A549 (cell line): ENCODE results near the gene COL13A1. TPM values are rescaled to one million over a fixed set of nuclear protein-coding genes. Genes with fewer than 3 reads are reported as not detected.

Source experiments
- ATAC-seq, 2 experiments: fragments of 200-7000 bp in 1 of 2; fragments of >200 bp in 1 of 2; cut with Nextera tagmentation in 1 of 2; cut with Tn5 transposase in 1 of 2; 3 replicates each; pipeline versions ENCODE4 v1.8.0 to v1.9.1; 2018 to 2020; ENCODE audit warnings: mild to moderate bottlenecking in 1 of 2, moderate library complexity in 1 of 2
- CTCF ChIA-PET: fragments of 300-600 bp; sonication (Branson Sonifier 250); formaldehyde crosslinking; extraction: SDS; loops from one replicate; lab custom pipeline; 2021; ENCODE audit warnings: antibody characterized with exemption, inconsistent platforms; lab: Yijun Ruan, JAX
- POLR2A ChIA-PET: fragments of 350-600 bp; formaldehyde crosslinking; extraction: SDS; loops from one replicate; lab custom pipeline; 2021; ENCODE audit warnings: antibody characterized with exemption, inconsistent platforms; lab: Yijun Ruan, JAX
- DNase-seq, 2 experiments: peaks; one replicate each; pipeline versions ENCODE4 v3.0.0 to v3.0.0-alpha.2; 2011 to 2016; ENCODE audit warnings: low read depth in 1 of 2, low spot score in 1 of 2
- FAIRE-seq: peaks from 2 replicates; lab custom pipeline; 2011; peaks lifted over from hg19 to GRCh38; lab: Jason Lieb, UNC
- H3K27ac ChIP-seq, 2 experiments: fragments of >200 bp; sonication (Bioruptor Twin); formaldehyde crosslinking; 3 replicates each; pipeline ENCODE4 v1.5.1; 2016 to 2017
- H3K4me1 ChIP-seq: fragments of >200 bp; sonication (Bioruptor Twin); formaldehyde crosslinking; 3 replicates; pipeline ENCODE4 v1.6.1; 2016
- H3K4me2 ChIP-seq: fragments of >200 bp; sonication (Bioruptor Twin); formaldehyde crosslinking; 3 replicates; pipeline ENCODE4 v1.6.1; 2016
- H3K4me3 ChIP-seq: fragments of >200 bp; sonication (Bioruptor Twin); formaldehyde crosslinking; 3 replicates; pipeline ENCODE4 v1.5.1; 2016
- H3K9me3 ChIP-seq: fragments of >200 bp; sonication (Bioruptor Twin); formaldehyde crosslinking; 3 replicates; pipeline ENCODE4 v1.6.1; 2016
- BHLHE40 ChIP-seq: IDR thresholded peaks from 2 replicates; pipeline ENCODE4 v1.6.1; 2012; ENCODE audit warnings: low read depth, low read length, inconsistent platforms
- CEBPB ChIP-seq, 2 experiments: fragments of >200 bp in 1 of 2; sonication (Bioruptor Twin) in 1 of 2; formaldehyde crosslinking in 1 of 2; IDR thresholded peaks; 2 replicates each; pipeline ENCODE4 v1.6.1; 2012 to 2016
- CHD2 ChIP-seq: fragments of 150-350 bp; IDR thresholded peaks from 2 replicates; pipeline ENCODE4 v1.6.1; 2014; ENCODE audit warnings: low read length; ENCODE audit not compliant: partially characterized antibody
- CHD4 ChIP-seq: fragments of 200-600 bp; sonication (generic); IDR thresholded peaks from 2 replicates; pipeline ENCODE4 v1.6.1; 2016; ENCODE audit warnings: antibody characterized with exemption, mild to moderate bottlenecking, borderline replicate concordance
- CTCF ChIP-seq: fragments of >200 bp; sonication (Bioruptor Twin); formaldehyde crosslinking; IDR thresholded peaks from 3 replicates; pipeline ENCODE4 v1.5.1; 2016
- ELK1 ChIP-seq: fragments of 150-350 bp; IDR thresholded peaks from 2 replicates; pipeline ENCODE4 v1.6.1; 2014; ENCODE audit warnings: low read depth, mild to moderate bottlenecking, low read length
- EP300 ChIP-seq, 2 experiments: fragments of >200 bp; sonication (Bioruptor Twin); formaldehyde crosslinking; IDR thresholded peaks; 2 replicates in 1 of 2; 3 replicates in 1 of 2; pipeline ENCODE4 v1.6.1; 2016 to 2017
- FOSB ChIP-seq: fragments of 250-450 bp; sonication (Bioruptor Pico); IDR thresholded peaks from 2 replicates; pipeline ENCODE4 v1.5.0; 2020; ENCODE audit warnings: mild to moderate bottlenecking, moderate library complexity
- FOSL2 ChIP-seq, 2 experiments: fragments of 450-650 bp in 1 of 2; fragments of >200 bp in 1 of 2; sonication (Bioruptor Twin) in 1 of 2; formaldehyde crosslinking; IDR thresholded peaks; 2 replicates each; pipeline versions ENCODE4 v1.5.0 to v1.6.1; 2016 to 2020; ENCODE audit warnings: mild to moderate bottlenecking in 1 of 2, moderate library complexity in 1 of 2
- FOXS1 ChIP-seq: fragments of 250-450 bp; sonication (Bioruptor Pico); IDR thresholded peaks from 2 replicates; pipeline ENCODE4 v1.5.0; 2020; ENCODE audit warnings: mild to moderate bottlenecking, moderate library complexity
- GATA3 ChIP-seq: IDR thresholded peaks from 2 replicates; pipeline ENCODE4 v1.6.1; 2012; ENCODE audit warnings: borderline replicate concordance
- HEYL ChIP-seq: fragments of 250-450 bp; sonication (Bioruptor Pico); IDR thresholded peaks from 2 replicates; pipeline ENCODE4 v1.8.0; 2021; ENCODE audit warnings: mild to moderate bottlenecking, moderate library complexity
- HMGXB4 ChIP-seq: fragments of 250-450 bp; sonication (Bioruptor Pico); IDR thresholded peaks from 2 replicates; pipeline ENCODE4 v1.5.0; 2021; ENCODE audit warnings: mild to moderate bottlenecking, moderate library complexity, borderline replicate concordance
- HOXA7 ChIP-seq: fragments of 250-450 bp; sonication (Bioruptor Pico); IDR thresholded peaks from 2 replicates; pipeline ENCODE4 v1.5.0; 2020; ENCODE audit warnings: mild to moderate bottlenecking, moderate library complexity
- HOXB13 ChIP-seq: fragments of 250-450 bp; sonication (Bioruptor Pico); IDR thresholded peaks from 2 replicates; pipeline ENCODE4 v1.5.0; 2020; ENCODE audit warnings: low read depth, mild to moderate bottlenecking, moderate library complexity
- HOXB5 ChIP-seq: fragments of 250-450 bp; sonication (Bioruptor Pico); IDR thresholded peaks from 2 replicates; pipeline ENCODE4 v1.5.0; 2020; ENCODE audit warnings: mild to moderate bottlenecking, moderate library complexity
- KDM5A ChIP-seq: fragments of 200-600 bp; sonication (generic); IDR thresholded peaks from 2 replicates; pipeline ENCODE4 v1.6.1; 2016; ENCODE audit warnings: antibody characterized with exemption, mild to moderate bottlenecking
- MAFK ChIP-seq: fragments of 450-650 bp; IDR thresholded peaks from 2 replicates; pipeline ENCODE4 v1.6.1; 2014; ENCODE audit not compliant: partially characterized antibody
- MYC ChIP-seq: IDR thresholded peaks from 2 replicates; pipeline ENCODE4 v1.6.1; 2012; ENCODE audit warnings: mild to moderate bottlenecking, inconsistent platforms, low read length, improper control_type of control experiment, borderline replicate concordance
- NFE2L2 ChIP-seq: fragments of 150-350 bp; conservative IDR thresholded peaks from 2 replicates; pipeline ENCODE4 v1.6.1; 2014; ENCODE audit warnings: low read length
- POLR2A ChIP-seq: IDR thresholded peaks from 2 replicates; pipeline ENCODE4 v1.6.1; 2012; ENCODE audit warnings: mild to moderate bottlenecking, low read length
- RFX5 ChIP-seq: fragments of 450-650 bp; IDR thresholded peaks from 2 replicates; pipeline ENCODE4 v1.7.1; 2014; ENCODE audit warnings: antibody characterized with exemption, mild to moderate bottlenecking, moderate library complexity
- RNF2 ChIP-seq: fragments of 200-600 bp; sonication (generic); IDR thresholded peaks from 2 replicates; pipeline ENCODE4 v1.6.1; 2016; ENCODE audit warnings: low read depth, mild to moderate bottlenecking, antibody characterized with exemption, moderate library complexity, borderline replicate concordance
- SMC3 ChIP-seq: fragments of >200 bp; sonication (Bioruptor Twin); formaldehyde crosslinking; IDR thresholded peaks from 3 replicates; pipeline ENCODE4 v1.6.1; 2018; ENCODE audit warnings: inconsistent platforms
- SREBF2 ChIP-seq: fragments of 450-650 bp; IDR thresholded peaks from 2 replicates; pipeline ENCODE4 v1.6.1; 2014; ENCODE audit warnings: mild to moderate bottlenecking, moderate library complexity
- TP53 ChIP-seq: fragments of 250-450 bp; sonication (Bioruptor Pico); IDR thresholded peaks from 2 replicates; pipeline ENCODE4 v1.5.0; 2021; ENCODE audit warnings: mild to moderate bottlenecking, moderate library complexity
- ZC3H11A ChIP-seq: fragments of 450-650 bp; IDR thresholded peaks from 2 replicates; pipeline ENCODE4 v1.6.1; 2014; ENCODE audit warnings: antibody characterized with exemption, mild to moderate bottlenecking
- WGBS: methylation state at CpG from one replicate; pipeline ENCODE4 v1.1.6; 2017; ENCODE audit errors: missing lambda C conversion rate; 5-methylcytosine and 5-hydroxymethylcytosine counted together
- polyA plus RNA-seq, 4 experiments: library from polyadenylated mRNA; depleted of rRNA in 3 of 4; stranded (reverse); fragments of >200 nt; fragmentation: RNase III in 1 of 4; extraction: RNeasy Plus Mini Kit Qiagen cat#74134 plus additional on column Dnase treatment in 1 of 4; gene quantifications; 2 replicates in 3 of 4; 3 replicates in 1 of 4; pipeline ENCODE4 v1.2.3, GENCODE V29; 2011 to 2017

COL13A1 gene
- polyA plus RNA-seq, 2 of the 4 experiments (the other 2 are of a cell fraction): 0.08 to 0.27 TPM

- H3K4me3 ChIP-seq: no peak overlapping the region
- ATAC-seq (no peak), FAIRE-seq (no peak), DNase-seq (no peak)
- no peak overlapping the region for H3K4me2 ChIP-seq
- 52% methylated on average over 3 of the region's 3 CpGs for WGBS
- POLR2A ChIA-PET: no interaction called here
- TF ChIP-seq HEYL (CRISPR knock-in tag): no peak
- no peak for TF ChIP-seq SMC3
- no peak for TF ChIP-seq ZC3H11A
- TF ChIP-seq HOXB5 (CRISPR knock-in tag): no peak
- no peak for TF ChIP-seq MAFK
- TF ChIP-seq MYC: no peak
- TF ChIP-seq HOXA7 (CRISPR knock-in tag): no peak
- no peak for TF ChIP-seq CTCF
- no peak for TF ChIP-seq NFE2L2
- TF ChIP-seq RNF2: no peak
- no peak for TF ChIP-seq SREBF2
- no peak for TF ChIP-seq HOXB13 (CRISPR knock-in tag)
- no peak for TF ChIP-seq CHD4
- TF ChIP-seq RFX5: no peak
- no peak for TF ChIP-seq POLR2A
- TF ChIP-seq FOSB (CRISPR knock-in tag): no peak
- no peak for TF ChIP-seq GATA3
- TF ChIP-seq CHD2: no peak
- TF ChIP-seq CEBPB (IDR thresholded peaks at IDR 0.05): no peak
- H3K27ac ChIP-seq: no peak overlapping the region
- no peaks in the 10 kb centered on the region for H3K9me3 ChIP-seq
- H3K4me1 ChIP-seq: no peaks in the 10 kb centered on the region
- CTCF ChIA-PET: interaction anchor here (0.5 to 1.1 kb wide), 3 partner anchors 37 to 297 kb away, joined by 3 read pairs; no protein-coding TSS in a partner anchor
Observed at GRCh38 chr10:69951658-69952057, 150.0 kb downstream of the COL13A1 start.

- Histone ChIP-seq H3K4me3 (no peak overlapping the region), H3K9me3 (no peaks in the 10 kb centered on the region), H3K27ac (no peak overlapping the region), H3K4me1 (no peaks in the 10 kb centered on the region), H3K4me2 (no peak overlapping the region)
- DNase-seq (no peak), FAIRE-seq (no peak), ATAC-seq (no peak)
- POLR2A ChIA-PET: no interaction called here
- whole genome bisulfite sequencing: 36% methylated on average over 6 of the region's 6 CpGs
- CTCF ChIA-PET: interaction anchor here (1.1 to 1.7 kb wide), 3 partner anchors 12 to 37 kb away, joined by 3 to 4 read pairs (median 4); no protein-coding TSS in a partner anchor
- no peak for TF ChIP-seq BHLHE40
Observed at GRCh38 chr10:69952069-69952800, 150.5 kb downstream of the COL13A1 start.

- H3K9me3 ChIP-seq: no peaks in the 10 kb centered on the region
- DNase-seq: no peak
- POLR2A ChIA-PET: no interaction called here
- 41% methylated on average over 5 of the region's 5 CpGs for WGBS
- no peaks in the 10 kb centered on the region for H3K4me1 ChIP-seq
- no peak for ATAC-seq
- no peak overlapping the region for H3K4me3 ChIP-seq
- CTCF ChIA-PET: interaction anchor here (1.1 to 1.7 kb wide), 3 partner anchors 11 to 166 kb away, joined by 3 to 4 read pairs (median 4); no protein-coding TSS in a partner anchor
- FAIRE-seq: no peak
- H3K27ac ChIP-seq: no peak overlapping the region
- no peak overlapping the region for H3K4me2 ChIP-seq
- TF ChIP-seq KDM5A (no peak), HMGXB4 (CRISPR knock-in tag) (no peak), FOXS1 (CRISPR knock-in tag) (no peak), EP300 (IDR thresholded peaks at IDR 0.05) (no peak), RNF2 (no peak), FOSL2 (IDR thresholded peaks at IDR 0.05) (no peak), FOSL2 (CRISPR knock-in tag; IDR thresholded peaks at IDR 0.05) (no peak), TP53 (CRISPR knock-in tag) (no peak), ELK1 (no peak), BHLHE40 (no peak)
Observed at GRCh38 chr10:69952821-69953221, 151.1 kb downstream of the COL13A1 start.
